GM12878 (cell line): Measurements from ENCODE around the gene ZNF106. TPM values are rescaled to one million over a fixed set of nuclear protein-coding genes. Genes with fewer than 3 reads are reported as not detected.

Source experiments
- BCL11A ChIP-seq: IDR thresholded peaks from 2 replicates; pipeline ENCODE4 v1.6.1; 2011; ENCODE audit warnings: low read depth, low read length
- SP1 ChIP-seq: IDR thresholded peaks from one replicate; pipeline ENCODE4 v1.6.1; 2011; ENCODE audit warnings: low read depth, low read length
- polyA plus RNA-seq, 11 experiments: library from polyadenylated mRNA; depleted of rRNA in 4 of 11; unstranded in 6 of 11; stranded (reverse) in 5 of 11; fragments of >200 nt; fragmentation: Nextera tagmentation in 4 of 11; fragmentation: Illumina TruSeq in 1 of 11; extraction: Ambion mirVana in 4 of 11; extraction: Trizol in 1 of 11; gene quantifications; 1 replicate in 1 of 11; 2 replicates in 10 of 11; pipeline versions ENCODE4 v1.2.1 to v1.2.3, GENCODE V29; 2011 to 2016; ENCODE audit warnings: inconsistent platforms in 2 of 11, missing spikeins in 2 of 11, low read depth in 1 of 11
- total RNA-seq, 4 experiments: library from RNA; depleted of rRNA in 3 of 4; stranded (reverse); fragments of >200 nt in 3 of 4; fragmentation: Illumina TruSeq in 1 of 4; extraction: Trizol in 1 of 4; gene quantifications; 2 replicates each; pipeline versions ENCODE4 v1.2.1 to v1.2.3, GENCODE V29; 2013 to 2021
- TF ChIP-seq, protein P1 (sequence below): fragments of 450-650 bp; IDR thresholded peaks from 2 replicates; pipeline ENCODE4 v1.6.1; 2017; ENCODE audit warnings: mild to moderate bottlenecking, moderate library complexity
- TF ChIP-seq, protein P2 (sequence below): fragments of 450-650 bp; IDR thresholded peaks from 2 replicates; pipeline ENCODE4 v1.6.1; 2018; ENCODE audit warnings: borderline replicate concordance, mild to moderate bottlenecking; ENCODE audit not compliant: partially characterized antibody
- TF ChIP-seq, protein P3 (sequence below): IDR thresholded peaks from 2 replicates; pipeline ENCODE4 v1.6.1; 2012; ENCODE audit warnings: low read depth, low read length, improper control_type of control experiment
- TF ChIP-seq, protein P4 (sequence below): fragments of 450-650 bp; formaldehyde crosslinking; IDR thresholded peaks from 2 replicates; pipeline ENCODE4 v1.4.0; 2020; ENCODE audit warnings: mild to moderate bottlenecking, moderate library complexity

Gene ZNF106
- total and polyA plus RNA-seq, 10 of the 15 experiments (the other 5 are each of a cell fraction or from before 2014, with no cell fraction given) = 10.7 to 45.3 (median 32.5) TPM

DNA sequence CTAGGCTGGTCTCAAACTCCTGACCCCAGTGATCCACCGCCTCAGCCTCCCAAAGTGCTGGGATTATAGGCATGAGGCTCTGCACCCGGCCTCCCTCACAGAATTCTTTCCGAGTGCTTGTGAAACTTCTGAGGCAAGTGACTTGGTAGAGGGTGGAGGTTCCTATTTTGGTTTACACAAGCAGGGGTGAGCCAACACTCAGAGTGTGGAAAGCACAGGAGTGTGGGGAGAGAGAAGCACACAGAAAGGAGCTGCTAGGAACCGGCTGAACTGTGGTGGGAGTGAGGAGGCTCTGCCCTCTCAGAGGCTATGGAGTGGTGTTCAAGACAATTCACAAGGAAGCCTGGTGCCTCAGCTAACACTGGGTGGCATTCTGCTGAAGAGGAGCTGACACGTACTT lies 123.9 kb downstream of the ZNF106 start (continued):
- TF ChIP-seq, protein P1, sequence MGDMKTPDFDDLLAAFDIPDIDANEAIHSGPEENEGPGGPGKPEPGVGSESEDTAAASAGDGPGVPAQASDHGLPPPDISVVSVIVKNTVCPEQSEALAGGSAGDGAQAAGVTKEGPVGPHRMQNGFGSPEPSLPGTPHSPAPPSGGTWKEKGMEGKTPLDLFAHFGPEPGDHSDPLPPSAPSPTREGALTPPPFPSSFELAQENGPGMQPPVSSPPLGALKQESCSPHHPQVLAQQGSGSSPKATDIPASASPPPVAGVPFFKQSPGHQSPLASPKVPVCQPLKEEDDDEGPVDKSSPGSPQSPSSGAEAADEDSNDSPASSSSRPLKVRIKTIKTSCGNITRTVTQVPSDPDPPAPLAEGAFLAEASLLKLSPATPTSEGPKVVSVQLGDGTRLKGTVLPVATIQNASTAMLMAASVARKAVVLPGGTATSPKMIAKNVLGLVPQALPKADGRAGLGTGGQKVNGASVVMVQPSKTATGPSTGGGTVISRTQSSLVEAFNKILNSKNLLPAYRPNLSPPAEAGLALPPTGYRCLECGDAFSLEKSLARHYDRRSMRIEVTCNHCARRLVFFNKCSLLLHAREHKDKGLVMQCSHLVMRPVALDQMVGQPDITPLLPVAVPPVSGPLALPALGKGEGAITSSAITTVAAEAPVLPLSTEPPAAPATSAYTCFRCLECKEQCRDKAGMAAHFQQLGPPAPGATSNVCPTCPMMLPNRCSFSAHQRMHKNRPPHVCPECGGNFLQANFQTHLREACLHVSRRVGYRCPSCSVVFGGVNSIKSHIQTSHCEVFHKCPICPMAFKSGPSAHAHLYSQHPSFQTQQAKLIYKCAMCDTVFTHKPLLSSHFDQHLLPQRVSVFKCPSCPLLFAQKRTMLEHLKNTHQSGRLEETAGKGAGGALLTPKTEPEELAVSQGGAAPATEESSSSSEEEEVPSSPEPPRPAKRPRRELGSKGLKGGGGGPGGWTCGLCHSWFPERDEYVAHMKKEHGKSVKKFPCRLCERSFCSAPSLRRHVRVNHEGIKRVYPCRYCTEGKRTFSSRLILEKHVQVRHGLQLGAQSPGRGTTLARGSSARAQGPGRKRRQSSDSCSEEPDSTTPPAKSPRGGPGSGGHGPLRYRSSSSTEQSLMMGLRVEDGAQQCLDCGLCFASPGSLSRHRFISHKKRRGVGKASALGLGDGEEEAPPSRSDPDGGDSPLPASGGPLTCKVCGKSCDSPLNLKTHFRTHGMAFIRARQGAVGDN = no peak
- TF ChIP-seq, protein P2, sequence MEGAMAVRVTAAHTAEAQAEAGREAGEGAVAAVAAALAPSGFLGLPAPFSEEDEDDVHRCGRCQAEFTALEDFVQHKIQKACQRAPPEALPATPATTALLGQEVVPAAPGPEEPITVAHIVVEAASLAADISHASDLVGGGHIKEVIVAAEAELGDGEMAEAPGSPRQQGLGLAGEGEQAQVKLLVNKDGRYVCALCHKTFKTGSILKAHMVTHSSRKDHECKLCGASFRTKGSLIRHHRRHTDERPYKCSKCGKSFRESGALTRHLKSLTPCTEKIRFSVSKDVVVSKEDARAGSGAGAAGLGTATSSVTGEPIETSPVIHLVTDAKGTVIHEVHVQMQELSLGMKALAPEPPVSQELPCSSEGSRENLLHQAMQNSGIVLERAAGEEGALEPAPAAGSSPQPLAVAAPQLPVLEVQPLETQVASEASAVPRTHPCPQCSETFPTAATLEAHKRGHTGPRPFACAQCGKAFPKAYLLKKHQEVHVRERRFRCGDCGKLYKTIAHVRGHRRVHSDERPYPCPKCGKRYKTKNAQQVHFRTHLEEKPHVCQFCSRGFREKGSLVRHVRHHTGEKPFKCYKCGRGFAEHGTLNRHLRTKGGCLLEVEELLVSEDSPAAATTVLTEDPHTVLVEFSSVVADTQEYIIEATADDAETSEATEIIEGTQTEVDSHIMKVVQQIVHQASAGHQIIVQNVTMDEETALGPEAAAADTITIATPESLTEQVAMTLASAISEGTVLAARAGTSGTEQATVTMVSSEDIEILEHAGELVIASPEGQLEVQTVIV = no peak
- TF ChIP-seq, protein P3, sequence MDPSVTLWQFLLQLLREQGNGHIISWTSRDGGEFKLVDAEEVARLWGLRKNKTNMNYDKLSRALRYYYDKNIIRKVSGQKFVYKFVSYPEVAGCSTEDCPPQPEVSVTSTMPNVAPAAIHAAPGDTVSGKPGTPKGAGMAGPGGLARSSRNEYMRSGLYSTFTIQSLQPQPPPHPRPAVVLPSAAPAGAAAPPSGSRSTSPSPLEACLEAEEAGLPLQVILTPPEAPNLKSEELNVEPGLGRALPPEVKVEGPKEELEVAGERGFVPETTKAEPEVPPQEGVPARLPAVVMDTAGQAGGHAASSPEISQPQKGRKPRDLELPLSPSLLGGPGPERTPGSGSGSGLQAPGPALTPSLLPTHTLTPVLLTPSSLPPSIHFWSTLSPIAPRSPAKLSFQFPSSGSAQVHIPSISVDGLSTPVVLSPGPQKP = no peak
- TF ChIP-seq, protein P4, sequence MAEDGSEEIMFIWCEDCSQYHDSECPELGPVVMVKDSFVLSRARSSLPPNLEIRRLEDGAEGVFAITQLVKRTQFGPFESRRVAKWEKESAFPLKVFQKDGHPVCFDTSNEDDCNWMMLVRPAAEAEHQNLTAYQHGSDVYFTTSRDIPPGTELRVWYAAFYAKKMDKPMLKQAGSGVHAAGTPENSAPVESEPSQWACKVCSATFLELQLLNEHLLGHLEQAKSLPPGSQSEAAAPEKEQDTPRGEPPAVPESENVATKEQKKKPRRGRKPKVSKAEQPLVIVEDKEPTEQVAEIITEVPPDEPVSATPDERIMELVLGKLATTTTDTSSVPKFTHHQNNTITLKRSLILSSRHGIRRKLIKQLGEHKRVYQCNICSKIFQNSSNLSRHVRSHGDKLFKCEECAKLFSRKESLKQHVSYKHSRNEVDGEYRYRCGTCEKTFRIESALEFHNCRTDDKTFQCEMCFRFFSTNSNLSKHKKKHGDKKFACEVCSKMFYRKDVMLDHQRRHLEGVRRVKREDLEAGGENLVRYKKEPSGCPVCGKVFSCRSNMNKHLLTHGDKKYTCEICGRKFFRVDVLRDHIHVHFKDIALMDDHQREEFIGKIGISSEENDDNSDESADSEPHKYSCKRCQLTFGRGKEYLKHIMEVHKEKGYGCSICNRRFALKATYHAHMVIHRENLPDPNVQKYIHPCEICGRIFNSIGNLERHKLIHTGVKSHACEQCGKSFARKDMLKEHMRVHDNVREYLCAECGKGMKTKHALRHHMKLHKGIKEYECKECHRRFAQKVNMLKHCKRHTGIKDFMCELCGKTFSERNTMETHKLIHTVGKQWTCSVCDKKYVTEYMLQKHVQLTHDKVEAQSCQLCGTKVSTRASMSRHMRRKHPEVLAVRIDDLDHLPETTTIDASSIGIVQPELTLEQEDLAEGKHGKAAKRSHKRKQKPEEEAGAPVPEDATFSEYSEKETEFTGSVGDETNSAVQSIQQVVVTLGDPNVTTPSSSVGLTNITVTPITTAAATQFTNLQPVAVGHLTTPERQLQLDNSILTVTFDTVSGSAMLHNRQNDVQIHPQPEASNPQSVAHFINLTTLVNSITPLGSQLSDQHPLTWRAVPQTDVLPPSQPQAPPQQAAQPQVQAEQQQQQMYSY (CRISPR knock-in tag) = no peak
- TF ChIP-seq SP1 (no peak), BCL11A (no peak)
